Ascending aorta (tissue), 2 donors: Measurements from ENCODE around the gene MTHFSD. TPM values are rescaled to one million over a fixed set of nuclear protein-coding genes. Genes with fewer than 3 reads are reported as not detected.

Experiments
- DNase-seq, 2 donors: peaks; one replicate each; pipeline ENCODE4 v3.0.0-alpha.2; 2019; ENCODE audit warnings: low spot score in 2 of 2
- H3K27ac ChIP-seq, 2 donors: fragments of 200-600 bp; sonication (generic); one replicate each; pipeline ENCODE4 v1.5.1; 2016 to 2017; ENCODE audit warnings: mild to moderate bottlenecking in 1 of 2
- H3K27me3 ChIP-seq: fragments of 200-600 bp; sonication (generic); one replicate; pipeline ENCODE4 v1.5.1; 2017
- H3K36me3 ChIP-seq, 2 donors: fragments of 200-600 bp; sonication (generic); one replicate each; pipeline ENCODE4 v1.5.1; 2016
- H3K4me1 ChIP-seq, 2 donors: fragments of 200-600 bp; sonication (generic); one replicate each; pipeline ENCODE4 v1.5.1; 2016 to 2017; ENCODE audit warnings: mild to moderate bottlenecking in 1 of 2
- H3K4me3 ChIP-seq, 2 donors: fragments of 200-600 bp; sonication (generic); one replicate each; pipeline ENCODE4 v1.5.1; 2016 to 2017; ENCODE audit warnings: mild to moderate bottlenecking in 1 of 2
- H3K9me3 ChIP-seq, 2 donors: fragments of 200-600 bp; sonication (generic); one replicate each; pipeline ENCODE4 v1.5.1; 2016
- intact Hi-C: fragments of 100-400 bp; cut with DNase I; formaldehyde crosslinking; loops from one replicate; pipeline ENCODE4 v1.15.1; 2023
- total RNA-seq: library from RNA; depleted of rRNA; stranded (reverse); fragments of >200 nt; gene quantifications from one replicate; pipeline ENCODE4 v1.1.0, GENCODE V29; 2016
- TF ChIP-seq, protein P1 (sequence below), 3 experiments: fragments of 200-600 bp in 2 of 3; fragments of 450-650 bp in 1 of 3; sonication (generic) in 2 of 3; IDR thresholded peaks; one replicate each; pipeline ENCODE4 v1.5.1; 2016 to 2019; ENCODE audit warnings: antibody characterized with exemption in 3 of 3, mild to moderate bottlenecking in 1 of 3, moderate library complexity in 1 of 3

The MTHFSD gene
- total RNA-seq, 1 donor from 2014 or later: 44.1 TPM

- no peak for DNase-seq
- intact Hi-C loops: no loop called here
- TF ChIP-seq, protein P1, sequence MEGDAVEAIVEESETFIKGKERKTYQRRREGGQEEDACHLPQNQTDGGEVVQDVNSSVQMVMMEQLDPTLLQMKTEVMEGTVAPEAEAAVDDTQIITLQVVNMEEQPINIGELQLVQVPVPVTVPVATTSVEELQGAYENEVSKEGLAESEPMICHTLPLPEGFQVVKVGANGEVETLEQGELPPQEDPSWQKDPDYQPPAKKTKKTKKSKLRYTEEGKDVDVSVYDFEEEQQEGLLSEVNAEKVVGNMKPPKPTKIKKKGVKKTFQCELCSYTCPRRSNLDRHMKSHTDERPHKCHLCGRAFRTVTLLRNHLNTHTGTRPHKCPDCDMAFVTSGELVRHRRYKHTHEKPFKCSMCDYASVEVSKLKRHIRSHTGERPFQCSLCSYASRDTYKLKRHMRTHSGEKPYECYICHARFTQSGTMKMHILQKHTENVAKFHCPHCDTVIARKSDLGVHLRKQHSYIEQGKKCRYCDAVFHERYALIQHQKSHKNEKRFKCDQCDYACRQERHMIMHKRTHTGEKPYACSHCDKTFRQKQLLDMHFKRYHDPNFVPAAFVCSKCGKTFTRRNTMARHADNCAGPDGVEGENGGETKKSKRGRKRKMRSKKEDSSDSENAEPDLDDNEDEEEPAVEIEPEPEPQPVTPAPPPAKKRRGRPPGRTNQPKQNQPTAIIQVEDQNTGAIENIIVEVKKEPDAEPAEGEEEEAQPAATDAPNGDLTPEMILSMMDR (IDR thresholded peaks at IDR 0.05): no peak
- no peaks in the 10 kb centered on the region for H3K36me3 ChIP-seq
- no peaks in the 10 kb centered on the region for H3K9me3 ChIP-seq
- peaks cover 29% of the 10 kb centered on the region for H3K27me3 ChIP-seq
- no peak overlapping the region for H3K27ac ChIP-seq
- no peak overlapping the region for H3K4me3 ChIP-seq
- H3K4me1 ChIP-seq: peaks cover 0 to 4% of the 10 kb centered on the region in 2 donors
These were observed 60.3 kb downstream of the MTHFSD start for GRCh38 chr16:86494565-86495356.

DNA sequence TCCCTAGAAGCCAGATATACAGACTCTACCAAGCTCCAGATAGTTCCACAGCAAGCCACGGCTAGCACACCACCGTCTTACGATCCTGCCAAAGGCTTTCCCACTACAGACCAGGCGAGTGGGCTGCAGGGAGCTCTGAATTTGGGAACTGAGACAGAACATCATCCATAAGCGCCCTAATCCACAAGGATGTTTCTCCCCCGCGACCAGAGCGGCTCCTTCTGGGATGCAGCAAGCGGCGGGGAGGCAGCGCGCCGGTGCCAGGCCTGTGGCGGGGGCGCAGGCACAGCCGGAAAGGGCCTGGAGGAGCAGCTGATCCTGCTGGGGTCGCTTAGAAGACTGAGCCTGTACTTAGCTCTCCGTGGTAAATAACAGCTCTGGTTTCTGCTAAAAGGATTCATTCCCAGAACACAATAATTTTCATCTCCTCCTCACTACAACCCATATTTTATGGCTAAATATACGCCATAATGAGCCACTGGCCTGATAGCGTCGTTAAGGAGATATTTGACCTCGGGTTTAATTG, 60.9 kb downstream of the MTHFSD start:
- DNase-seq: no peak
- peaks cover 27% of the 10 kb centered on the region for H3K27me3 ChIP-seq
- TF ChIP-seq, protein P1 (IDR thresholded peaks at IDR 0.05): no peak
- H3K27ac ChIP-seq: no peak overlapping the region
- peaks cover 0 to 4% of the 10 kb centered on the region in 2 donors for H3K4me1 ChIP-seq
- no peaks in the 10 kb centered on the region for H3K9me3 ChIP-seq
- no peaks in the 10 kb centered on the region for H3K36me3 ChIP-seq
- intact Hi-C loops: no loop called here
- no peak overlapping the region for H3K4me3 ChIP-seq

GRCh38 chr16:86492961-86493629, 61.9 kb downstream of the MTHFSD start:
- Histone ChIP-seq H3K9me3 (no peaks in the 10 kb centered on the region), H3K27me3 (peaks cover 17% of the 10 kb centered on the region), H3K27ac (no peak overlapping the region), H3K4me1 (no peaks in the 10 kb centered on the region), H3K36me3 (no peaks in the 10 kb centered on the region), H3K4me3 (no peak overlapping the region)
- no peak for DNase-seq
- intact Hi-C loops: no loop called here
- TF ChIP-seq, protein P1 (IDR thresholded peaks at IDR 0.05): no peak

GRCh38 chr16:86492267-86492960, 62.6 kb downstream of the MTHFSD start:
- intact Hi-C loops: no loop called here
- Histone ChIP-seq H3K36me3 (no peaks in the 10 kb centered on the region), H3K9me3 (no peaks in the 10 kb centered on the region), H3K4me3 (no peak overlapping the region), H3K4me1 (no peaks in the 10 kb centered on the region), H3K27me3 (peaks cover 12% of the 10 kb centered on the region), H3K27ac (no peak overlapping the region)
- no peak for DNase-seq
- TF ChIP-seq, protein P1 (IDR thresholded peaks at IDR 0.05): no peak

DNA sequence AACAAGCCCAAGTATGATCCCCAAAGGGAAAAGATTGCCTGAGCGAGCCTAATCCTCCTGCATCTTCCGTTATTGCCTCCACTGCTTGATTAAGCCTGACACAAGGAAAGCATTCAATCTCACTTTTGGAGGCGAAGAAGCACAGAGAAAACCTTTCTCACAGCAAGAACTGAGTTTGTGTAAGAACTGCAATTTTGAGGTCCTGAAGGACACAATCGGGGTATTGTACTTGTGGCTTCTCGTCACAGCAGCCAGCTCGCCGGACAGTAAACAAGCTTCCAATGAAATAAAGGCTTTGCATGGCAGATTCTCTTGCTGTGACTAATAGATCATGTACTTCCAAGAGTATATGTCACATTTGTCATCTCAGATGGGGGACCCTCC, 63.4 kb downstream of the MTHFSD start:
- no peak for DNase-seq
- H3K36me3 ChIP-seq: no peaks in the 10 kb centered on the region
- peaks cover 5% of the 10 kb centered on the region for H3K27me3 ChIP-seq
- intact Hi-C loops: no loop called here
- no peaks in the 10 kb centered on the region for H3K9me3 ChIP-seq
- H3K4me1 ChIP-seq: no peaks in the 10 kb centered on the region
- no peak overlapping the region for H3K4me3 ChIP-seq
- H3K27ac ChIP-seq: no peak overlapping the region
- TF ChIP-seq, protein P1 (IDR thresholded peaks at IDR 0.05): no peak
